ENCODE results near the gene ZNF467.

Gene ZNF467

GRCh38 chr7:149794661-149795060 is 21.3 kb upstream of the ZNF467 start:
- TF ChIP-seq CTCF (IDR thresholded peaks at IDR 0.05; ENCODE audit: insufficient read depth, missing control alignments) = no peak
- DNase-seq (ENCODE audit: insufficient read length, low spot score) = no peak
- FAIRE-seq = no peak

GRCh38 chr7:149793261-149793660 is 19.9 kb upstream of the ZNF467 start:
- DNase-seq (ENCODE audit: insufficient read length, low spot score) (no peak), FAIRE-seq (no peak)
- TF ChIP-seq CTCF (IDR thresholded peaks at IDR 0.05; ENCODE audit: insufficient read depth, missing control alignments) = no peak

GRCh38 chr7:149792220-149792595 is 18.8 kb upstream of the ZNF467 start:
- TF ChIP-seq CTCF (IDR thresholded peaks at IDR 0.05; ENCODE audit: insufficient read depth, missing control alignments) = no peak
- no peak for FAIRE-seq
- no peak for DNase-seq (ENCODE audit: insufficient read length, low spot score)

GRCh38 chr7:149791411-149792219 is 18.2 kb upstream of the ZNF467 start:
- DNase-seq (ENCODE audit: insufficient read length, low spot score) (no peak), FAIRE-seq (no peak)
- TF ChIP-seq CTCF (IDR thresholded peaks at IDR 0.05; ENCODE audit: insufficient read depth, missing control alignments) = no peak

- DNase-seq (ENCODE audit: insufficient read length, low spot score) (no peak), FAIRE-seq (no peak)
- no peak for TF ChIP-seq CTCF (IDR thresholded peaks at IDR 0.05; ENCODE audit: insufficient read depth, missing control alignments)
Observed at GRCh38 chr7:149790754-149791360, 17.5 kb upstream of the ZNF467 start.

- DNase-seq (ENCODE audit: insufficient read length, low spot score) = peak; percentile 79
- FAIRE-seq = no peak
Observed at GRCh38 chr7:149790146-149790548, 16.8 kb upstream of the ZNF467 start.

More at GRCh38 chr7:149790146-149790548, 16.8 kb upstream of the ZNF467 start:
- peak; percentile 49 for TF ChIP-seq CTCF (IDR thresholded peaks at IDR 0.05; ENCODE audit: insufficient read depth, missing control alignments)

All from D721Med (cell line).